ENCODE results near the gene CADM1. TPM values are rescaled to one million over a fixed set of nuclear protein-coding genes. Genes with fewer than 3 reads are reported as not detected.

CADM1 gene
- total and polyA plus RNA-seq, 2 experiments from 2014 or later = 16.5 to 18.0 TPM

GRCh38 chr11:115428306-115428705 is 75.9 kb downstream of the CADM1 start (continued):
- TF ChIP-seq ZNF462 (CRISPR knock-in tag; IDR thresholded peaks at IDR 0.05) (no peak), NANOG (IDR thresholded peaks at IDR 0.05; ENCODE audit: borderline replicate concordance) (no peak), POLR2AphosphoS5 (IDR thresholded peaks at IDR 0.05; ENCODE audit: low read depth) (no peak), ZNF114 (CRISPR knock-in tag; IDR thresholded peaks at IDR 0.05) (no peak), JUNB (IDR thresholded peaks at IDR 0.05; ENCODE audit: unreplicated experiment) (no peak), EZH2 (IDR thresholded peaks at IDR 0.05; ENCODE audit: low read depth, unreplicated experiment) (no peak), STAT1 (IDR thresholded peaks at IDR 0.05; ENCODE audit: unreplicated experiment) (no peak), EZH2phosphoT487 (IDR thresholded peaks at IDR 0.05; ENCODE audit: unreplicated experiment) (no peak)

- peaks cover 40% of the 10 kb centered on the region for H3K4me1 Mint-ChIP-seq
- Histone ChIP-seq H4K20me1 (replicated peaks; ENCODE audit: insufficient read depth) (no peaks in the 10 kb centered on the region), H3K4me2 (no peak overlapping the region), H3K9me2 (ENCODE audit: insufficient read depth) (no peaks in the 10 kb centered on the region), H3F3A (replicated peaks; ENCODE audit: low read depth) (no peaks in the 10 kb centered on the region), H2AFZ (no peak overlapping the region), H3K27ac (ENCODE audit: low read depth) (no peak overlapping the region), H3K36me3 (ENCODE audit: insufficient read depth) (no peaks in the 10 kb centered on the region), H3K4me1 (ENCODE audit: insufficient read depth) (peaks cover 29% of the 10 kb centered on the region), H3K4me3 (no peak overlapping the region), H3K27me3 (ENCODE audit: insufficient read depth) (no peaks in the 10 kb centered on the region), H3K79me2 (replicated peaks; ENCODE audit: insufficient read depth) (no peaks in the 10 kb centered on the region)
- no peaks in the 10 kb centered on the region for H3K9me3 Mint-ChIP-seq
- H3K36me3 Mint-ChIP-seq (ENCODE audit: low read depth) = no peaks in the 10 kb centered on the region
- DNase-seq (ENCODE audit: low spot score) = peak; percentile 21
- peaks cover 1% of the 10 kb centered on the region for H3K27me3 Mint-ChIP-seq (ENCODE audit: insufficient read depth, low read depth, poor library complexity)
- no peak overlapping the region for H3K27ac Mint-ChIP-seq
- no peak for TF ChIP-seq CREB1 (CRISPR knock-in tag; IDR thresholded peaks at IDR 0.05; ENCODE audit: low read depth)
- peak; percentile 48; the same call in 1 of the 3 replicates for ATAC-seq
- no peak overlapping the region for H3K4me3 Mint-ChIP-seq
Observed at GRCh38 chr11:115425816-115426215, 78.4 kb downstream of the CADM1 start.
